Dedifferentiated amniotic fluid mesenchymal stem cell (primary cell): ENCODE data around the gene CENPP.

ENCODE experiments used
- DNase-seq: peaks from one replicate; pipeline ENCODE4 v3.0.0-alpha.2; 2016; ENCODE audit errors: extremely low spot score

CENPP gene

DNA sequence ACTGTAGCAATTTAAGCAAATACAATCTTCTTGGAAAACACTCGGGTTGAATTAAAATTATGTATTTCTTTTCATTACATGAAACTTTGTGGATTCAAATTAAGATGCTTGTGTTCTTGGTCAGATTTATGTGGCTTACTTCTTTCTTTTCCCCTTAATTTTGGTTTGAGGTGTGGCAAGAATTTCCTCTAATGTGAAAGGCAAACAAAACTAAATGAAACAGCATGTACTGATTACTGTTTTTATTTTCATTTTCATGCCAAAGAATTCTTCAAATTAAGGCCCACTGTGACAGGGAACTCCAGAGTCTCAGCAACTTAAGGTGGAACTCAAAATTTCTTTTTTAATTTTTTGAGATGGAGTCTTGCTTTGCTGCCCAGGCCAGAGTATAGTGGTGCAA lies 98.6 kb downstream of the CENPP start, which contains the start of gene OMD:
OMD (minus strand) TSS at position 132 of the 400 bp plus-strand sequence. CDS start 6,913 bp downstream, outside the sequence.
- DNase-seq = peak; percentile 81

DNA sequence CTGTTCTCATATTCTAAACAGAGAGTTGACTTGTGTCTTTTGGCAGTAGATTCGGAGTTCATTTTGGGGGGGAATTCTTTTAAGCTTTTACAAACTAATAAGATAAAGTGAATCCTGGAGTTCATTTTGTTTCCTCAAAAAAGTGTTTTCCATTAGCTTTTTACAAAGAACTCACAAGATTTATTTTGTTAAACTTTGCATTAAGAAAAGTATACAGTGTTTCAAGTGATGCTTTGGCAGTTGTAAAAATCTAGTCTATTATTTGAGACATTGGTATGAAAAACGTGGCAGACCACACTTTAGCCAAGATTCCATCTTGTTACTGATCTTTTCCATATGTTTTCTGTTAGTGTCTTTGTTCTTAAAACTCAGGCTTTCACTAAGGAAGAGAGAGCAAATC lies 99.7 kb downstream of the CENPP start:
- peak; percentile 75 for DNase-seq

DNA sequence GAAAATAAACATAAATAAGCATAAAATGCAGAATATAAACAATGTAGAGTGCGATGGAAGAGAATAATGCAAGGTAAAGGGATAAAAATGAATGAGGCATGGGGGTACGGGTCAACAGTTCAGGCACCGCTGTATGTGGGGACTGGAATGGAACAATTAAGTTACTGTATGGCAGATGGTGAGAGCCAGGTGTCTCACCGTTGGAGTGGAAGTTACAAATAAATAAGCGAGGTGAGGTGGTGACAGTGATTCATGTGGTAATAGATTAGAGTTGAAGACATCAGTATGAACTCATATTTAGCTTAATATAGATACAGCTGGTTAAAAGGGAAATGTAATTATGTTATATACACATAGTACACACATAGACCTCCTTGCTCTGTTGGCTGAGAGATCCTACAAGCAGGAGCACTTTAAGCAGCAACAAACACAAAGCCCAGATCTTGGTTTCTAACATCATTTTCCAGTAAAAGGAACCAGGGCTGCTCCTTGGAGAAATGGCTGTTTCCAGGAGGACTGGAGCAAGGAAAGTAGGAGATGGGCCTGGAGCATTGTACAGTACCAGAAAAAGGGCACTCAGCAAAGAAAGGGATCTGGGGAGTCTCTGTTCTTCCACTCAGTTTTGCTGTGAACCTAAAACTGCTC lies 100.9 kb downstream of the CENPP start:
- no peak for DNase-seq

DNA sequence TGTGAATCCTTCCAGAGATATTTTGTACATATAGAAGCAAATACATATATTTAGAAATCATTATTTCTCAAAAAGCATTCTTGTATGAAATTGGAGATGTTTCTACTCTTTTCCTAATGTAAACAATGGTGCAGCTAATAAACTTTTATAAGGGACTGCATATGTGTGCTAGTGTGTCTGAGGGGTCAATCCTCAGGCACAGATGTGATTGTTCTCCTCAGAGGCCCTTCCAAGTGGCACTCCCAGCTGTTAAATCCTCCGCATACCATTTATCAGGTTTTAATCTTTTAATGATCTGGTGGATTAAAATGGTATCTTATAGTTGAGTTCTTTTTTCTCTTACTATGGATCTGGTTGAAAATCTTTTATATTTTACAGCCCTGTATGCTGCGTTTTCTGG lies 104.1 kb downstream of the CENPP start:
- no peak for DNase-seq

DNA sequence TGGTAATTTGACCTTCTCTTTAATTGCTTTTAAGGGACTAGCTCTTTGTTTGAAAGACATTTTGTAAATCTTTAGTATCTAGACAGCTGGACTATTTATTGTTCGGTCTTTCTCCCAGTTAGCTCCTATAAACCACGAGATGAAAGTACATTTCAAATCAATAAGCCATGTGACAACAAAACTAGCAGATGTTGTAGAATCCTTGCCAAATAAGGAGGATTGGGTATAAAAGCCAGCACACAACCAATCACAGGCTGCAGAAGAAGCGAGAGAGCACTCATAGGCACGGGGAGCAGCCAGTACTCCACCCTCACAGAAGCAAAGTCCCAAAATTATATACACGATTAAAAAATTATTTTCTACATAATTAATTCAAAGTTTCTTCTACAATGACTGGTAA lies 106.6 kb downstream of the CENPP start:
- no peak for DNase-seq

DNA sequence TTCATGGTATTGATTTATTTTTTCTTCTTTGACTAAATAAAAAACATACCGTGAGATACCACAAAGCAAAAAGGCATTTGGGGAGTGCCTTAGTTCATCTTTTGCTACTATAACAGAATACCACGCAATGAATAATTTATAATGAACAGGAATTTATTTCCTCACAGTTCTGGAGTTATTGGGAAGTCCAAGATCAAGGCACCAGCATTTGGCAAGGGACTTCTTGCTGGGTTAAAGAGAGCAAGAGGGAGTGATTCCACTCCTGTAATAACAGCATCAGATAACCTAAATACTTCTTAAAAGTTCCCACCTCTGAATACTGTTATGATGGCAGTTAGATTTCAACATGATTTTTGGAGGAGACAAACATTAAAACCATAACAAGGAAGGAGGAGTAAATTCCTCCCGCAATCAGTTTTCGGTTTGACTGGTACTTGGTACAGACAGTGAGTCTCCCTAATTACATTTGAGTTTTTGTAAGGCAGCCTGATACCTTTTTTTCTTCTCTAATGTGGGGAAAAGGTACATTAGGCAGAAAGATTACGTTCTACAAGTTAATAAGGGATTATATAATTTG lies 107.3 kb downstream of the CENPP start:
- DNase-seq = no peak

DNA sequence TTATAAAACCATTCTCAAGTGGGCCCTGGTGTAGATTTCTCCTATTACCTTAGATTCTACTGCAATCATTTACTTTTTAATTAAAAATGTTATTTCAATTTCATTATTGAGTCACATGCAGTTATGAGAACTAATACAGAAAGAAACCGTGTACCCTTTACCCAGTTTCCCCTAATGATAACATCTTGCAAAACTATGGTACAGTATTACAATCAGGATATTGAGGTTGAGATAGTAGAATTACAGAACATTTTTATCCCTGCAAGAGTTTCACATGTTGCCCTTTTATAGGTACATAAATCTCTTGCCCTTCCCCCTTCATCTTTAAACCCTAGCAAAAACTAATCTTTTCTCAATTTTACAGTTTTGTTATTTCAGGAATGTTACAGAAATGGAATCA lies 109.5 kb downstream of the CENPP start:
- no peak for DNase-seq

DNA sequence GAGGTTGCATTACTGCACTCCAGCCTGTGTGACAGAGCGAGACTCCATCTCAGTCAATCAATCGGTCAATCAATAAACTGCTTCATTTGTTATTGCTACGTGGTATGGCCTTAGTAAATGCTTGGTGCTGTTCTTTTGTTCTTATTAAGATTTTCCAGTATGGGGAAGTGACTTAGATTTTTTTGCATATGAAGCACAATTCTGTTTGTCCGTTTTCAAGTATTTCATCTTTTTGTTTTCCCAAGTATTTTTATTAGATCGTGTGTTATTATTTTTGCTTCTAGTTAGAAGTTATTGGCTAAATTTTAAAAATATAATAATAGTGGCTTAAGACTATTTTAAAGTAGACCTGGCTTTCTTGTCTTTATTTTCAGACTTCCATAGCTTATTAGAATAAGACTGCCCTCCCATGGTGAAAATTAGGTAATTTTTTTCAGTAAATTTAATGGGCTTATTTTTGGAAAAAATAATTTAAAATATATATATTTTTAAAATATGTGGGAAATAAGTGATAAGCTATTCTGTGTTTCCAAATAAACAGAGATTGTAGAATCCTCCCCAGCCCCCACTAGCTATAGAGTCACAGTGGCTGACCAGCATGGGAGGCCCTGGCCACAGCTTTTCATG lies 113.3 kb downstream of the CENPP start:
- peak; percentile 36 for DNase-seq

DNA sequence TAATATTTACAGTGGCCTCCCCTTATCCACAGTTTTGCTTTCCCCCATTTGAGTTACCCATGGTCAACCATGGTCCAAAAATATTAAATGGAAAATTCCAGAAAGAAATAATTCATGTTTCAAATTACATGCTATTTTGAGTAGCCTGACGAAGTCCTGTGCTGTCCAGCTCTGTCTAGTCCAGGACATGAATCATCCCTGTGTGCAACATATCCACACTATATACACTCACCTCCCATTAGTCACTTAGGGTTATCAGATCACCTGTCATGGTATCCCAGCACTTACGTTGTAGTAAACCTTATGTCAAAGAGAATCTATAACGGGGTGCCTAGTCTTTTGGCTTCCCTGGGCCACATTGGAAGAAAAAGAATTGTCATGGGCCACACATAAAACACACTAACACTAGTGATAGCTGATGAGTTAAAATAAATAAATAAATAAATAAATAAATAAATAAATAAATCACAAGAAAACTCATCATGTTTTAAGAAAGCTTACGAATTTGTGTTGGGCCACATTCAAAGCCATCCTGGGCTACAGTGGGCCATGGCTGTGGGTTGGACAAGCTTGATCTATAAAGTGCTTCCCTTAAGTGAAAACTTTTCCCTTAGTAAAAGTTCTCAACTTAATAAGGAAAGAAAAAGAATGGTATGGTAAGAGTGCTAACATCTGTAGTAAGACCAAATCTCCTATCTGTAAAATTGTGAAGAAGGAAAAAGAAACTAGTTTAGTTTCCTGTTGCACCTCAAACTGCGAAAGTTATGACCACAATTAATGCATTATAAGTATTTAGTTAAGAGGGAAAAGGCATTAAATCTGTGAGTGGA lies 114.4 kb downstream of the CENPP start:
- peak; percentile 40 for DNase-seq

DNA sequence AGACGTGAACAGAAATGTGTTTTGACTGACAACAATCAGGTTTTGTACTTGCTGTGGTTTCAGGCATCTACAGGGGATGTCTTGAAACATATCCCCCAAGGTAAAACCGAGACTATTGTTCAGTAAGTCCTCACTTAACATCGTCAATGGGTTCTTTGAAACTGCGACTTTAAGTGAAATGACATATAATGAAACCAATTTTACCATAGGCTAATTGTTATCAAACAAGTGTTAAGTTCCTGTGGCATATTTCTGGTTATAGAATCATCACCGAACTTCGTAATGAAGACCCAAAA lies 114.9 kb downstream of the CENPP start:
- DNase-seq = no peak

DNA sequence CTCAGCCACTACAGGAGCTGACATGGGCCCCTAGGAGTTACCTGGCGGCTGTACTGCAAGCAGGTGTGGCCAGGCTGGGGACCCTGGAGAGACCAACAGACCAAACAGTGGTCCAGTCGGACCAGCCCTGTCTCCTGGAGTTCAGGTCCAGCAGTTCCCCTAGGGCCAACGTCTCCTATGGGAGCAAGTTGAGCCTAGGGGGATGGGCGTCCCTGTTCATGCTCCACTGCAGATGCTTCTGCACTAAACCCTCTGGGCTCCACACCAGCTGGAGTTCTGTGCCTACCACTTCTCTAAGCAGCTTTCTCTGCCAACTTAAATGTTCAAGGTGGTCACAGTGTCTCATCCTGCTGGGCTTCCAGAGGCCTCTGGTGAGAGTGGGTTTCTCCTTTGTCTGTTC lies 119.1 kb downstream of the CENPP start:
- no peak for DNase-seq

DNA sequence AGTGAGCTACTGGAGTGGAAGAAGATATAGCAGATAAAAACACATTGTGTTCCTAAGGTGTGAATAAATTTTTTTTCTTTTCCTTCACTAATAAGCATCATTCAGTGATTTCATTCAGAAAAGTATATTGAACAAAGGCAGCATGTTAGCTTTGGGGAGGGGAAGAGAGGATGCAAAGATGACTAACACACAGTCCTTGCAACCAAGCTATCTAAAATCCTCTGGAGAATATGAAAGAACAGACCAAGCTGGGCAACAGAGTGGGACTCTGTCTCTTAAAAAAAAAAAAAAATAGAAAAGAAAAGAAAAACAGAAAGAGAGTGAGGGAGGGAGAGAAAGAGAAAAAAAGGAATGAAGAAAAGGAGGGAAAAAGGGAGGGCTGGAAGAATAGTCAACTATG lies 120.8 kb downstream of the CENPP start:
- no peak for DNase-seq

DNA sequence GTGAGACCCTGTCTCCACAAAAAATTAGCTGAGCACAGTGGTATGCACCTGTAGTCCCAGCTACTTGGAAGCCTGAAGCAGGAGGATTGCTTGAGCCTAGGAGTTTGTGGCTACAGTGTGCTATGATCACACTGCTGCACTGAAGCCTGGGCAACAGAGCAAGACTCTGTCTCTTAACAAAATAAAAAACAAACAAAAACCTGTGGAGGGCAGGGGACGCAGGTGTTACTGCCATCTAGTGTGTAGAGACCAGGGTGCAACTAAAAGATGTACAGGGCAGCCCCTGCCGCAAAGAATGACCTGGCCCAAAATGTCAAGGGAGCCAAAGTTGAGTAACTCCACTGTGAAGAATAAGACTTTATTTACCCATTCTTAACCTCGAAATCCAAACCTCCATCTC lies 129.5 kb downstream of the CENPP start:
- no peak for DNase-seq

DNA sequence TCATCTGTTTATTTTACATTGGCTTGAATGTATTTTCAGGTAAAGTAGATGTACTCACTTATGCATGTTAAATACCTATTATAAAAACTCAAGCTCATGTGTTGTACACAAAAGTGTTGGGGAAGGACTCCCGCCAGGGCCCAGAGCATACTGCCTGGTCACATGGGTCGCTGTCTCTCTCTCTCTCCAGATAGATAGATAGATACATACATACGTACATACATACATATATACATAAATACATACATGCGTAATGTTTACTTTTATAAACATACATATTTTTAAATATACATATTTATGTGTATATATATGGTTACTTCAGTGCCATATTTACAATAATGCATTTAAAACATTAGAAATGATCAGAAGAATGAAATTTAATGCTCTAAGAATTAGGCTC lies 131.8 kb downstream of the CENPP start:
- DNase-seq = no peak

DNA sequence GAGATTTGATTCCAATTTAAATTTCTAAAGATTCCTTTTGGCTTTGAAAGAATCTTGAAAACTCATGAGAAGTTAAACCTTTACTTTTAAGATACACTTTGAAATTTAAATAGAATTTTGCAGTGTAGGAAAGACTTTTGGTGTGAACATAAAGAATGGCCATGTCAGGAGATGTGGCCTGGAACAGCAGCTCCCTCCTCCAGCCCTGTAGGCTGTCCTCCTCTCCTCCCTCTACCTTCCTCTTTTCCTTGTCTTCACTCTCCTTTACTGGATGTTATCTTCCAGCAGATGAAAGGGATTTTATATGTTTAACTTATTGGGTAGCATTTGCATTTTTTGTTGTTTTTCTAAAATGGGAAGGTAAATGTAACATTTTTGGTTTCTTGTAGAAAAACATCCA lies 137.6 kb downstream of the CENPP start:
- no peak for DNase-seq

DNA sequence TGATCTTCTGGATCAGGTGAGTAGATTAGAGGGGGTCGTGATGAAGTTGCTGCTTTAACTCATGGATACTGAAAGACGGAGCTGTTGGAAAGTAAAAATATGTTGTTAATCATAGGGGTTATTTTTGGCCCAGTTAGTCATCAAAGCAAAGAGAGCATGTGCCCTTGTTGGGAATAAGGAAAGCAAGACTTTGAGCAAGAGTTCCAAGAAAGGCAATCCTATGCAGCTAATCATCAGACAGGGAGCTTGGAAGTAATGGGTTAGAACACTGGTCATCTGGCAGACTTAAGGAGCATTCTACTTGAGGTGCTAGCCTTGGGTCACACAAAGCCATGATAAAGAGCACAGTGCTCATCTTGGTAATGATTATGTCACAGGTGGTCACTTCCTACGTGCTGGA lies 138.2 kb downstream of the CENPP start:
- DNase-seq = peak; percentile 75

DNA sequence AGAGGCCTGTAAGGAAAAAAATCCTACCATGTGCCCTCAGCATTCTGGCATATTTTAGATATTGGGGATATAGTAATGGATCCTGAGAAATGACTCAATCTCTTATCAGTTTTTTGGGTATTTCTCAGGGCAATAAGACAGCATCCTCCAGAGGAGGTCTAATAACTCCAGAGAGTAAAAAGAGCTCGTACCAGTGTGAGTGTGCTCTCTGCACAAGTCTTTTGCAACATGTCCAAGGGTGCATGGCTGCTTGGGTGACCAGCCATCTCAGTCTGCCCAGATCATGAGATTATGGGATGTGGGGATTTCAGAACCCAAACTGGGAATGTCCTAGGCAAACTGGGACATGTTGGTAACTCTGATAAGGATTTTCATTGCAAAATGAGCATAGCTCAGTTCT lies 141.3 kb downstream of the CENPP start:
- DNase-seq = no peak

DNA sequence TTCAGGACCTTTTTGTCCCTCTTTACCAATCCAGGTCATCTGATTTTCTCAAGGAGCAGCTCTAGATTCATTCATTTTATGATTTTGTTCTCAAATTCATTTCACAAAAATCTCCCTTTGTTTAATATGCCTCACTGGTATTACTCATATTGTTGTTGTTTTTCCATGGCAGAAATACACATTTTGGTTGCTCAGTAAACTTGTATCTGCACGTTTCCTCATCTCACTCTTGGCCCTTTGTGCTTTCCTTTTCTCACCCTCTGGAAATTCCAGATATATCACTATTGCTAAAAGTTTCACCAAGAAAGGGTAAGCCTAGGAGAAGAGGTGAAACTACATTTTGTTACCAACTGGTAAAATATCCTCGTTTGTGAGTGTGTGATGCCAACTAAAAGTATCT lies 141.8 kb downstream of the CENPP start:
- DNase-seq = no peak

DNA sequence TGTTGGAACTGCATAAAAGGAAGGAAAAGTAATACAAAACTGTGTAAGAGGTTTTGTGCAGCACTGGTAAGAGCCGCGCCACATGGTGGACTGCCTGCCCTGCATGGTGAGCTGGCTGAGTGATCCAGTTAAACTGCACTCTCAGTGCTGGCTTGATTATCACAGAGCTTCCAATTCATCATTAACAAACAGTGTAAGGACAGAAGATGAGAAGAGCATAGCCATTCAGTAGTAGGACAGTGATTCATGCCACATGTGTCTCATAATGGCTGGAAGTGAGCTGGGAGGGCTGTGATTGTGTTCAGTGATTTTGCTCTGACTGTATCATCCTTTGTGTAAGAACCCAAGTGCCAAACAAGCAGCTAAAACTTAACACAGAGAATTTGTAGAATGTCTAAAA lies 142.5 kb downstream of the CENPP start:
- DNase-seq = no peak

DNA sequence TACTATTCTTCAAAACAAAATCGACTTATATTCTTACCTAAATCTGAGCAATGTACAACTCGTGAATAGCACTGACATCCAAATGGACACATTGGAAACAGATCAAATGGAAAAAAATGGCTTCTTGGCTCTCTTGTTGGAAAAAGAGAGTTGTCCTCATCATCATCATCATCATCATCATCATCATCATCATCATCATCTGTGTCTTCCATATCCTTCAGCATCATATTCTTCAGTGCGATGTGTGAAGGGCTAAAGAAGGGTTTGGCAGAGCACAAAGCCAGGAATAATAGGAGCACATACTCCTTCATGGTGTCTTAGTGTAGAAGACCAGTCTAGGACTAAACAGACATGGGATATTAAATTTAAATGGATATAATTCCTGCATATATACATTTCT lies 148.8 kb downstream of the CENPP start:
- DNase-seq = no peak

DNA sequence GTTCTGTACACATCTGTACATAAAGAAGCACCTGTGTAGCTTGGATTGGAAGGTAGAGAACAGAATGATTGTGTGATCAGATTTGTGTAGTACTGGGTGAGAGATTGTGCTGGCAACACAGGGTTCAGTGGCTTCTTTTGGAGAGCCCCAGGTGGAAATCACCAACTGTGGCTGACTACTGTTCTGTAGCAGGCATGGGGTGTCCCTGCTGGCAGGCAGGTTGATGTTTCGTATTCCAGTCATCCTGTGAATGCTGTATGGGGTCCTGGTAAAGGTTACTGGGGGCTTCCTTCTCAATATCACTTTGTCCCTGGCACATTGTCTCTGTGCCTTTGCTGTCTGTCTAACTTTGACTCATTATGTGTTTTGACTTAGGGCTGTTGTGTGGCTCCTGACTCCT lies 151.2 kb downstream of the CENPP start:
- no peak for DNase-seq

DNA sequence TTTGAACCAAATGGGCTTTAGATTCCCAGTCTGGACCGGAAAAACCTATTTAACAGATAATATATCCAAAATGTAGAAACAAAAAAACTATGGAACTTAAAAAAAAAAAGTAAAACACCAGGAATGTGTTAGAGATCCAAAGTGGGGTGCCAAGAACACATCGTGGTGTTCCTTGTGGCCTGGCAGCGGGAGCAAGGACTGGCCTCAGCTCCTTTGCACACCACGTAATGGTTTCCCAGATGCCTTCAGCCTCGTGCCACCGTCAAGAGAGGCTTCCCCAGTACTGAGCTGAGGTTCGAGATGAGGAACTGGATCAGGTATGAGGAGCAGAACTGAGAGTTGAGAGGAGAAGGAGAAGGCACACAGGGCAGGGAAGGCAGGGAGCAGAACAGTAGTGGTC lies 153.0 kb downstream of the CENPP start:
- DNase-seq = no peak

DNA sequence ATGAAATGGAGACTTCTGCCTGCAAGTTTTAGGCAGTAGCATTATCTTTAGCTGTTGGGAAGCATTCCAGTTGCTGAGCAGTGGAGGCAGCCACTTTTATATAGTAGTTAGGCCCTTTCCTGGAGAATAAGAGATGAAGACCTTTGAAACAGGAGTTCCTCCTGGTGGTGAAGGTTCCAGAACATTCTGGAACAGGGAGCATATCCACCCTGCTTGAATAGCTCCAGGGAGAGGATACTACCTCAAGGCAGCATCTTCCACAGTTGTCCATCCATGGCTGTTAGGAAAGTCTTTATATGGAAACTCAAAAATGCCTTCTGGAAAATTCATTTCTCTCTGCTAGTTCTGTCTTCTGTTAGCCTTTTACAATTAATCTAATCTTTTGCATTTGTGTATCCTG lies 153.6 kb downstream of the CENPP start:
- DNase-seq = no peak
